Ishikawa (cell line): Measurements from ENCODE around the gene CPNE4.

ENCODE experiments used
- CEBPB ChIP-seq: IDR thresholded peaks from 2 replicates; pipeline ENCODE4 v1.6.1; 2012
- CREB1 ChIP-seq: IDR thresholded peaks from 2 replicates; pipeline ENCODE4 v1.6.1; 2012; ENCODE audit warnings: low read depth
- EP300 ChIP-seq: IDR thresholded peaks from 2 replicates; pipeline ENCODE4 v1.6.1; 2012; ENCODE audit warnings: borderline replicate concordance
- RAD21 ChIP-seq: IDR thresholded peaks from 2 replicates; pipeline ENCODE4 v1.6.1; 2012; ENCODE audit warnings: low read depth
- TAF1 ChIP-seq: IDR thresholded peaks from 2 replicates; pipeline ENCODE4 v1.6.1; 2012; ENCODE audit warnings: low read depth, mild to moderate bottlenecking
- TCF12 ChIP-seq: IDR thresholded peaks from 2 replicates; pipeline ENCODE4 v1.6.1; 2012; ENCODE audit warnings: low read depth
- TEAD4 ChIP-seq: IDR thresholded peaks from 2 replicates; pipeline ENCODE4 v1.6.1; 2012
- TF ChIP-seq, protein P1 (sequence below): IDR thresholded peaks from 2 replicates; pipeline ENCODE4 v1.6.1; 2012

DNA sequence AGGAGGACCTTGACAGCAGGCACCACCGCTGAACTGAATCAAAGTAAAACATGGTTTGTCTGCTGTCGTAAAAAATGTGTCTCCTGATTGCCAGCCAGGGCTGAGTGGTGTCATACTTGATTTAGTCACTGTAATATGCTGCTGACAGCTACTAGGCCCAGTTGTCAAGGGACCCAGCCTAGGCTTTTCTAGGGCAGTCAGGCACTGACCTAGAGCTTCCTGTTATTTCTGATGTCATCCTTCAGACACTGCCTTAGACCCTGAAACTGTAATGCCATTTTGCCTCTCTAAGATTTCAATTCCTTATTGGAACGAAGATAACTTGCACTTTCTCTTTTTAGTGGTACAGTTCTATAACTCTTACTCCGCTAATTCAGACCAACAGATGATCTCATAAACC lies 529.4 kb downstream of the CPNE4 start:
- TF ChIP-seq EP300 (no peak), TAF1 (no peak), RAD21 (no peak), CREB1 (no peak), TEAD4 (no peak), CEBPB (no peak), TCF12 (no peak)
- TF ChIP-seq, protein P1, sequence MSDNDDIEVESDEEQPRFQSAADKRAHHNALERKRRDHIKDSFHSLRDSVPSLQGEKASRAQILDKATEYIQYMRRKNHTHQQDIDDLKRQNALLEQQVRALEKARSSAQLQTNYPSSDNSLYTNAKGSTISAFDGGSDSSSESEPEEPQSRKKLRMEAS: no peak
